Vagina (tissue), 2 donors: Measurements from ENCODE around the gene HEPH. TPM values are rescaled to one million over a fixed set of nuclear protein-coding genes. Genes with fewer than 3 reads are reported as not detected.

Experiments used
- DNase-seq, 2 donors: peaks; one replicate each; pipeline ENCODE4 v3.0.0-alpha.2; 2017; ENCODE audit errors: extremely low spot score in 2 of 2
- H3K27ac ChIP-seq: fragments of 200-600 bp; sonication (generic); one replicate; pipeline ENCODE4 v1.5.1; 2019
- H3K27me3 ChIP-seq: fragments of 200-600 bp; sonication (generic); one replicate; pipeline ENCODE4 v1.5.1; 2019
- H3K36me3 ChIP-seq, 2 donors: fragments of 200-600 bp; sonication (generic); one replicate each; pipeline ENCODE4 v1.5.1; 2017 to 2019
- H3K4me1 ChIP-seq: fragments of 200-600 bp; sonication (generic); one replicate; pipeline ENCODE4 v1.5.1; 2019
- H3K4me3 ChIP-seq, 2 donors: fragments of 200-600 bp; sonication (generic); 1 replicate in 1 of 2; 2 replicates in 1 of 2; pipeline ENCODE4 v1.5.1; 2016 to 2019
- H3K9me3 ChIP-seq: fragments of 200-600 bp; sonication (generic); one replicate; pipeline ENCODE4 v1.5.1; 2019
- POLR2A ChIP-seq, 2 donors: fragments of 450-650 bp; IDR thresholded peaks; one replicate each; pipeline ENCODE4 v1.6.1; 2017; ENCODE audit warnings: antibody characterized with exemption in 2 of 2, mild to moderate bottlenecking in 2 of 2, moderate library complexity in 2 of 2
- POLR2AphosphoS5 ChIP-seq, 2 donors: sonication (generic); formaldehyde crosslinking; IDR thresholded peaks; one replicate each; pipeline ENCODE4 v1.9.0; 2017; ENCODE audit warnings: antibody characterized with exemption in 2 of 2, mild to moderate bottlenecking in 2 of 2, low read depth in 1 of 2; ENCODE audit not compliant: insufficient read depth in 1 of 2
- intact Hi-C: fragments of 100-400 bp; cut with DNase I; formaldehyde crosslinking; loops from one replicate; pipeline ENCODE4 v1.15.1; 2023
- total RNA-seq: library from RNA; depleted of rRNA; stranded (reverse); fragments of >200 nt; gene quantifications from one replicate; pipeline ENCODE4 v1.2.3, GENCODE V29; 2016
- TF ChIP-seq, protein P1 (sequence below), 3 experiments: fragments of 450-650 bp in 2 of 3; fragments of 200-600 bp in 1 of 3; sonication (generic) in 1 of 3; IDR thresholded peaks; one replicate each; pipeline ENCODE4 v1.5.1; 2017 to 2019; ENCODE audit warnings: antibody characterized with exemption in 3 of 3, mild to moderate bottlenecking in 2 of 3, moderate library complexity in 2 of 3

Gene HEPH
- total RNA-seq, 1 donor from 2014 or later: 8.6 TPM

DNA sequence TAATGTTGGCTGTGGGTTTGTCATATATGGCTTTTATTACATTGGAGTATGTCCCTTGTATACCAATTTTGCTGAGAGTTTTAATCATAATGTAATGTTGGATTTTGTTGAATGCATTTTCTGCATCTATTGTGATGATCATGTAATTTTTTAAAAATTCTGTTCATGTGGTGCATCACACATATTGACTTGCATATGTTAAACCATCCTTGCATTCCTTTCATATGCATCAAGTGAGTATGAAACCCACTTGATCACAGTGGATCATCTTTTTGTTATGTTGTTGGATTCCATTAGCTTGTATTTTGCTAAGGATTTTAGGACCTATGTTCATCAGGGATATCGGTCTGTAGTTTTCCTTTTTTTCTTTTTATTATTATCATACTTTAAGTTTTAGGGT lies 12.1 kb downstream of the HEPH start:
- no peak for DNase-seq
- peaks cover 0 to 3% of the 10 kb centered on the region in 2 donors for H3K36me3 ChIP-seq
- intact Hi-C loops: no loop called here

DNA sequence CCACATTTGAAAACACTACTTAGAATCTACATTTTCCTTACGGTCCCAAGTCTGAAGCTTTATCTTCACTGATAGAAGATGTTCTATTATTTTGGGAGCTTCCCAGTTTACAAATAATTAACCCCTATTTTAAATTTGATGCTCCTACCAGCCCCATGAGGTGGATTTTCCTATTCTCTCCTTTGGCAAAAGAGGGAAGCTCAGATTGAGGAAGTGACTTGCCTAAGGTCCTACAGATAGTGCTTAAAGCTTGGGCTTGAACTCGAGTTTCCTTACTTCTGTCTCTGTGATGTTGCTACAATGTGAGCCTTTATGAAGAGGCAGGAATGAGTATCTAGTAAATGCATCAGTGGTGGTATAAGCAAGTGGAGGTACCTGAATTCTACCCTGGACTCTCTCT lies 27.5 kb downstream of the HEPH start:
- H3K27me3 ChIP-seq: no peaks in the 10 kb centered on the region
- H3K4me3 ChIP-seq: no peak overlapping the region
- no peak for DNase-seq
- no peaks in the 10 kb centered on the region for H3K36me3 ChIP-seq
- no peaks in the 10 kb centered on the region for H3K9me3 ChIP-seq
- no peaks in the 10 kb centered on the region for H3K4me1 ChIP-seq
- TF ChIP-seq, protein P1, sequence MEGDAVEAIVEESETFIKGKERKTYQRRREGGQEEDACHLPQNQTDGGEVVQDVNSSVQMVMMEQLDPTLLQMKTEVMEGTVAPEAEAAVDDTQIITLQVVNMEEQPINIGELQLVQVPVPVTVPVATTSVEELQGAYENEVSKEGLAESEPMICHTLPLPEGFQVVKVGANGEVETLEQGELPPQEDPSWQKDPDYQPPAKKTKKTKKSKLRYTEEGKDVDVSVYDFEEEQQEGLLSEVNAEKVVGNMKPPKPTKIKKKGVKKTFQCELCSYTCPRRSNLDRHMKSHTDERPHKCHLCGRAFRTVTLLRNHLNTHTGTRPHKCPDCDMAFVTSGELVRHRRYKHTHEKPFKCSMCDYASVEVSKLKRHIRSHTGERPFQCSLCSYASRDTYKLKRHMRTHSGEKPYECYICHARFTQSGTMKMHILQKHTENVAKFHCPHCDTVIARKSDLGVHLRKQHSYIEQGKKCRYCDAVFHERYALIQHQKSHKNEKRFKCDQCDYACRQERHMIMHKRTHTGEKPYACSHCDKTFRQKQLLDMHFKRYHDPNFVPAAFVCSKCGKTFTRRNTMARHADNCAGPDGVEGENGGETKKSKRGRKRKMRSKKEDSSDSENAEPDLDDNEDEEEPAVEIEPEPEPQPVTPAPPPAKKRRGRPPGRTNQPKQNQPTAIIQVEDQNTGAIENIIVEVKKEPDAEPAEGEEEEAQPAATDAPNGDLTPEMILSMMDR (IDR thresholded peaks at IDR 0.05): no peak
- no peak for TF ChIP-seq POLR2AphosphoS5 (IDR thresholded peaks at IDR 0.05; ENCODE audit: insufficient read depth in 1 of 2, low read depth in 1 of 2)
- TF ChIP-seq POLR2A (IDR thresholded peaks at IDR 0.05): no peak
- intact Hi-C loops: no loop called here
- H3K27ac ChIP-seq: no peak overlapping the region

More for the DNA sequence above, 12.1 kb downstream of the HEPH start:
- Histone ChIP-seq H3K9me3 (peaks cover 14% of the 10 kb centered on the region), H3K4me1 (no peaks in the 10 kb centered on the region), H3K27ac (no peak overlapping the region), H3K4me3 (no peak overlapping the region), H3K27me3 (no peaks in the 10 kb centered on the region)
- TF ChIP-seq POLR2AphosphoS5 (IDR thresholded peaks at IDR 0.05; ENCODE audit: insufficient read depth in 1 of 2, low read depth in 1 of 2) (no peak), POLR2A (IDR thresholded peaks at IDR 0.05) (no peak)
- TF ChIP-seq, protein P1 (IDR thresholded peaks at IDR 0.05): no peak

DNA sequence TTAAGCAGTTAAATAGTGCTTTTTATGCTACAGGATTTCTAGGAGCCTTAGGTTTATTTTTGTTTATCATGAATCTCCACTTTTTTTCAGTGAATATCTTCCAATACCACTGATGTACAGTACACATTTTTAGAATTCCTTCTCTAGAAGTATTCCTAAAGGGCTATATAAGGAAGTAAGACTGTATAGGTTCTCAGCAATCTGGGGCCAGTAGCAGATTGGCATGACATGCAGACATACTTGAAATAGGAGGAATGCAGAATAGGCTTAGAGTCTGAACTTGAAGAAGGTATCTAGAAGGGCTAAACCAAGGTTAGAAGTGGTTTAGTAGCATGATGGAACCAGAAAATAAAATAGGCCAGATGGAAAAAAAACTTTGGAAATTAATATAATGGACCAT lies 29.8 kb downstream of the HEPH start:
- TF ChIP-seq POLR2A (IDR thresholded peaks at IDR 0.05) (no peak), POLR2AphosphoS5 (IDR thresholded peaks at IDR 0.05; ENCODE audit: insufficient read depth in 1 of 2, low read depth in 1 of 2) (no peak)
- TF ChIP-seq, protein P1 (IDR thresholded peaks at IDR 0.05): no peak
- Histone ChIP-seq H3K4me1 (no peaks in the 10 kb centered on the region), H3K27me3 (no peaks in the 10 kb centered on the region), H3K9me3 (no peaks in the 10 kb centered on the region), H3K36me3 (no peaks in the 10 kb centered on the region), H3K4me3 (no peak overlapping the region), H3K27ac (no peak overlapping the region)
- DNase-seq: no peak
- intact Hi-C loops: no loop called here

DNA sequence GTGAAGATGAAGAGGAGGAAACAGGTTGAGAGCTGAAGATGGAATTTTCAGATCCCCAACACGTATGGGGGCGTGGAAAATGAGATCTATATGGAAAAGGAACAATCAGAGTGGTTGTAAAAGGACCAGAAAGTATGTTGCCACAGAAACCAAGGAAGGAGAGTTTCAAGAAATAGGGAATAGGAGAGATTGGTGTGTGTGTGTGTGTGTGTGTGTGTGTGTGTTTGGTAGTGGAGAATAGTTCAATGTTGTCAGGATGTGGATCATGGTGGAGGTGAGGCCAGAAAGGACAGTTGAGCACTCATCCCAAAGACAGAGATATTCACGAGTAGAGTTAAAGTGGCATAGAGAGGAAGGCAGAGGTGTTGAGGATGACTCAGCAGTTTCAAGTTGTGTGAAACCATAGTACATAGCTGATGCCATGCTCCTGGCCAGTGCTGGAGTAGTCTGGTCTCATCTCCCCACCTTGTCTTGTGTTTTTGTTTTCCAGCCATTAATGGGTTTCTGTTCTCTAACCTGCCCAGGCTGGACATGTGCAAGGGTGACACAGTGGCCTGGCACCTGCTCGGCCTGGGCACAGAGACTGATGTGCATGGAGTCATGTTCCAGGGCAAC lies 36.1 kb downstream of the HEPH start:
- Histone ChIP-seq H3K27ac (no peak overlapping the region), H3K36me3 (no peaks in the 10 kb centered on the region), H3K9me3 (no peaks in the 10 kb centered on the region), H3K4me1 (no peaks in the 10 kb centered on the region), H3K4me3 (no peak overlapping the region), H3K27me3 (no peaks in the 10 kb centered on the region)
- DNase-seq: no peak
- intact Hi-C loops: no loop called here
- TF ChIP-seq, protein P1 (IDR thresholded peaks at IDR 0.05): no peak
- no peak for TF ChIP-seq POLR2AphosphoS5 (IDR thresholded peaks at IDR 0.05; ENCODE audit: insufficient read depth in 1 of 2, low read depth in 1 of 2)
- TF ChIP-seq POLR2A (IDR thresholded peaks at IDR 0.05): no peak
